ENCODE data around the gene IMPG1.

The IMPG1 gene

DNA sequence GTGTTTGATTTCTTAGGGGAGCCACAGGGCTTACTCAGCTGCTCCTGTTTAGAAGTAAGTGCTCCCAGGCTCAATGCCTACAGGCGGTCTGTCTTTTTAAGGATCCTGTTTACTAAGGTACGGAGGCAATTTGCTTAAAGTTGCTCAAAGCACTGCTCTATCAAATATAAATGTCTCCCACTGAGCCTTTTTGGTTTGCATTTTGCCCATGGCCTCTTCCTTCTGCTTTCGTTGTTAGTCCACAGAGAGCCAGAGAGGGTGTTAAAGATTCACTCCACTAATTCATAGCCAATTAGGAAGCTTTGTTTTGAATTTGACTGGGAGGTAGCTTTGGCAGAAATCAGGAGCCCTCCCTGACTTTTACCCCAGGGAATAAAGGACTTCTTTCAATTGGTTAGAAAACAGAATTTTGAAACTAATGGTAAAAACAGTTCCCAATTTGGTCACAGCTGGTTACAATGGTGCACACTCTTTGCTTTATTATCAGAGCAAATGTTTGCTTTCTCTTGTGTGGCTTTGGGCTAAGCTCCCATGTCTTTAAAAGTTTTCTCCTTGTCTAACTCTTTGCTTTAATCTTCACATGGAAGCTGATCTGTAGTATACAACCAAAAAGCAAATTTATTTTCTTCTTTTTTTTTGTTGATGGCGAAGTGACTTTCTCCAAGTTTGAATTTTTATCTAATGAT lies 126.2 kb downstream of the IMPG1 start:
- Histone ChIP-seq H3K9ac (ENCODE audit: insufficient read length, low read depth) (no peak overlapping the region), H3K4me3 (ENCODE audit: insufficient read length, low read depth) (no peak overlapping the region), H3K27me3 (ENCODE audit: insufficient read depth, insufficient read length) (peaks cover 12% of the 10 kb centered on the region), H3K36me3 (ENCODE audit: insufficient read depth, insufficient read length, low read length) (no peaks in the 10 kb centered on the region), H3K9me3 (ENCODE audit: insufficient read depth, low read length) (no peaks in the 10 kb centered on the region), H3K4me1 (ENCODE audit: insufficient read depth, insufficient read length) (no peaks in the 10 kb centered on the region)
- no peak for TF ChIP-seq YY1 (IDR thresholded peaks at IDR 0.05; ENCODE audit: insufficient read depth, insufficient read length)
- TF ChIP-seq ZNF274 (IDR thresholded peaks at IDR 0.05; ENCODE audit: low read depth, low read length) = no peak
- TF ChIP-seq SUZ12 (IDR thresholded peaks at IDR 0.05; ENCODE audit: extremely low read depth, insufficient read depth, insufficient read length) = no peak
- no peak for DNase-seq (ENCODE audit: low read depth, low spot score)

DNA sequence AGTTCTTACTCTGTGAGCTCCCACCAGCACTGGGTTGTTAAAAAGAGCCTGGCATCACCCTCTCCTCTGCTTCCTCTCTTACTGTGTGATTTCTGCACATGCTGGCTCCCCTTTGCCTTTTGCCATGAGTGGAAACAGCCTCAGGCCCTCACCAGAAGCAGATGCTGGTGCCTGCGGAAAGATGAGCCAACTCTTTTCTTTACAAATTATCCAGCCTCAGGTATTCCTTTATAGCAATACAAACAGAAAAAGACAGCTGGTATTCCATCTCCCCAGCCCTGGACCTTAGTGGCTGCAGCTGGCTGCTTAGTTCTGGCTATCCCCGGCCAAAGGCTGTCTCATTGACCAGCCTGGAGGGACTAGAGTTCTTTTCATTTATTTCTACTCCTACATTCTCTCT lies 129.1 kb downstream of the IMPG1 start:
- H3K27me3 ChIP-seq (ENCODE audit: insufficient read depth, insufficient read length) = peaks cover 12% of the 10 kb centered on the region
- H3K36me3 ChIP-seq (ENCODE audit: insufficient read depth, insufficient read length, low read length) = no peaks in the 10 kb centered on the region
- no peak overlapping the region for H3K4me3 ChIP-seq (ENCODE audit: insufficient read length, low read depth)
- no peaks in the 10 kb centered on the region for H3K9me3 ChIP-seq (ENCODE audit: insufficient read depth, low read length)
- H3K9ac ChIP-seq (ENCODE audit: insufficient read length, low read depth) = no peak overlapping the region
- H3K4me1 ChIP-seq (ENCODE audit: insufficient read depth, insufficient read length) = no peaks in the 10 kb centered on the region
- no peak for DNase-seq (ENCODE audit: low read depth, low spot score)
- no peak for TF ChIP-seq SUZ12 (IDR thresholded peaks at IDR 0.05; ENCODE audit: extremely low read depth, insufficient read depth, insufficient read length)
- TF ChIP-seq ZNF274 (IDR thresholded peaks at IDR 0.05; ENCODE audit: low read depth, low read length) = no peak
- no peak for TF ChIP-seq YY1 (IDR thresholded peaks at IDR 0.05; ENCODE audit: insufficient read depth, insufficient read length)

DNA sequence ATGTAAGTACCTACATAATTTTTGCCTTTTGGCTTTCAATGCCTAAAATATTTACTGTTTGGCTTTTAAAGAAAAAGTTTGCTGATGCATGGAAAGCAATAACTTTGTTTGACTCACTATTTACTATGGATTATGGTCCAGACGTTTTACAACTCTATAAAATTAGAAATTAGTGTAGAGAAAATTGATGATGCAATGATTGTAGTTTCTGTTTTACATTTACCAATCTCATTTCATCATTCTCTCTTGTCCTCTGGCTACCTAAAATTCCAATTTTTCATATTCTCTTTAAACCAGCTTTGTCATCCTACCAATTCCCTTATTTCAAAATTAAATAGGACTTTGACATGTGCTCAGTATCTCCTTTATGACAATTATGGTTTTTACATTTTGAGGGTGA lies 131.0 kb downstream of the IMPG1 start:
- H3K4me1 ChIP-seq (ENCODE audit: insufficient read depth, insufficient read length) = no peaks in the 10 kb centered on the region
- H3K27me3 ChIP-seq (ENCODE audit: insufficient read depth, insufficient read length) = peaks cover 21% of the 10 kb centered on the region
- no peak for TF ChIP-seq ZNF274 (IDR thresholded peaks at IDR 0.05; ENCODE audit: low read depth, low read length)
- TF ChIP-seq YY1 (IDR thresholded peaks at IDR 0.05; ENCODE audit: insufficient read depth, insufficient read length) = no peak
- no peak for TF ChIP-seq SUZ12 (IDR thresholded peaks at IDR 0.05; ENCODE audit: extremely low read depth, insufficient read depth, insufficient read length)

DNA sequence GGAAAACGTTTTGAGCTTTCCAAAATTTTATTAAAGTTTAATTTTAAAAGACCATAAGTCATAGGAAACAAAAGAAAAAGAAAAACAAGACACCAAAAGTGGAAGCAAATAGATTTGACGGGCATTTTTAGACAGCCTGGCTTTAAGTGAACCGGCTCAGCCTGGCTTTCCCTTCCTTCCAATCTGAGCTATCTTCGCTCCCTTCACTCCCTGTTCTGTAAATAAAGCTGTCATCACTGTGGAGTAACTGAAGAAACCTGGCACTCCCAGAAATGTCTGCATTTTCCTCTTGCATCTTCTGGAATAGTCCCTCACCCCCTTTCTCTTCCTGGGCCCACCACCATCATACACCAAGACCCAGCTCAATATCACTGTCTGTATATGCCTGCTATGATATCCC lies 131.9 kb downstream of the IMPG1 start:
- no peak overlapping the region for H3K4me3 ChIP-seq (ENCODE audit: insufficient read length, low read depth)
- no peaks in the 10 kb centered on the region for H3K36me3 ChIP-seq (ENCODE audit: insufficient read depth, insufficient read length, low read length)
- H3K9ac ChIP-seq (ENCODE audit: insufficient read length, low read depth) = no peak overlapping the region
- TF ChIP-seq SUZ12 (IDR thresholded peaks at IDR 0.05; ENCODE audit: extremely low read depth, insufficient read depth, insufficient read length) = no peak
- no peak for TF ChIP-seq YY1 (IDR thresholded peaks at IDR 0.05; ENCODE audit: insufficient read depth, insufficient read length)
- no peak for TF ChIP-seq ZNF274 (IDR thresholded peaks at IDR 0.05; ENCODE audit: low read depth, low read length)
- H3K9me3 ChIP-seq (ENCODE audit: insufficient read depth, low read length) = no peaks in the 10 kb centered on the region
- no peak for DNase-seq (ENCODE audit: low read depth, low spot score)
- H3K4me1 ChIP-seq (ENCODE audit: insufficient read depth, insufficient read length) = peaks cover 3% of the 10 kb centered on the region
- H3K27me3 ChIP-seq (ENCODE audit: insufficient read depth, insufficient read length) = peaks cover 29% of the 10 kb centered on the region

More for the DNA sequence above, 131.0 kb downstream of the IMPG1 start:
- no peak overlapping the region for H3K9ac ChIP-seq (ENCODE audit: insufficient read length, low read depth)
- no peak overlapping the region for H3K4me3 ChIP-seq (ENCODE audit: insufficient read length, low read depth)
- no peaks in the 10 kb centered on the region for H3K9me3 ChIP-seq (ENCODE audit: insufficient read depth, low read length)
- DNase-seq (ENCODE audit: low read depth, low spot score) = no peak
- H3K36me3 ChIP-seq (ENCODE audit: insufficient read depth, insufficient read length, low read length) = no peaks in the 10 kb centered on the region

DNA sequence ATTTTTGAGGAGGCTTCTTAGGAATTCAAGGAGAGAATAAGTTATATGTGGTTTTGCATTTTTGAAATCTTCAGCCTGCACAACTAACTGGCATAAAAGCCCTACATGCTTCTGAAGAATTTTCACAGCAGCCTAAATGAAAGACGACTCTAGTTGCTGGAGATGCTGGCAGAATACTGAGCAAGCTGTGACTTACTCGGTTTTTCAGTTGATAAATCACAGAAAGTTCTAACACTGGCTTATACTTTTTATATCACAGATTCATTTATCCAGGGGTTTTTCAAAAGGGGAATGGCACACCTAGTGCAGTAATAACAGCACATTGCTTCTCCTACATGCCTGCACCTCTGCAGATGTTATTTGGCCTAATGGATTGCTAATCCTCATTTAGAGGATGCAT lies 134.6 kb downstream of the IMPG1 start:
- Histone ChIP-seq H3K4me1 (ENCODE audit: insufficient read depth, insufficient read length) (peaks cover 3% of the 10 kb centered on the region), H3K9ac (ENCODE audit: insufficient read length, low read depth) (no peak overlapping the region), H3K9me3 (ENCODE audit: insufficient read depth, low read length) (no peaks in the 10 kb centered on the region), H3K4me3 (ENCODE audit: insufficient read length, low read depth) (no peak overlapping the region), H3K27me3 (ENCODE audit: insufficient read depth, insufficient read length) (peaks cover 26% of the 10 kb centered on the region), H3K36me3 (ENCODE audit: insufficient read depth, insufficient read length, low read length) (no peaks in the 10 kb centered on the region)
- TF ChIP-seq SUZ12 (IDR thresholded peaks at IDR 0.05; ENCODE audit: extremely low read depth, insufficient read depth, insufficient read length) (no peak), YY1 (IDR thresholded peaks at IDR 0.05; ENCODE audit: insufficient read depth, insufficient read length) (no peak), ZNF274 (IDR thresholded peaks at IDR 0.05; ENCODE audit: low read depth, low read length) (no peak)
- no peak for DNase-seq (ENCODE audit: low read depth, low spot score)

DNA sequence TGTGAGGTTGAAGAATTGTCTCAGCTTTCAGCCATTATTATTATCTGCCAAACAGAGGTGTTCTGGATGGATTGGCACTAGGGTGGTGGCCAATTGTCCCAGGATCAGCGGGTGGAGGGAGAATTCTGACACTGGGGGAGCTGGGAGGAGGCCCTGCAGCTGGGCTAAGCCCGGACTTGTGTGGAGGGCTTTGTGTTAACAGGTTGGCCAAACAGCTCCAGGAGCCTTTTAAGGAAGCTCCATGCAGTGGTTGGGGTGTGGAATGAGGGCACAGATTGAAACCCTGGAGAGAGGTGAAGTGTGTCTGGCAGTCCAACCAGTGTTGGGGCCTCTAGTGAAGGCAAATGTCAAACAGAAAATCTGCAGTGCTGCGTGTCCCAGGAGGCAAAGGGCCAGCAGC lies 135.8 kb downstream of the IMPG1 start:
- Histone ChIP-seq H3K27me3 (ENCODE audit: insufficient read depth, insufficient read length) (peaks cover 22% of the 10 kb centered on the region), H3K9ac (ENCODE audit: insufficient read length, low read depth) (no peak overlapping the region), H3K36me3 (ENCODE audit: insufficient read depth, insufficient read length, low read length) (no peaks in the 10 kb centered on the region), H3K4me1 (ENCODE audit: insufficient read depth, insufficient read length) (peaks cover 3% of the 10 kb centered on the region), H3K9me3 (ENCODE audit: insufficient read depth, low read length) (no peaks in the 10 kb centered on the region), H3K4me3 (ENCODE audit: insufficient read length, low read depth) (no peak overlapping the region)
- no peak for DNase-seq (ENCODE audit: low read depth, low spot score)
- no peak for TF ChIP-seq SUZ12 (IDR thresholded peaks at IDR 0.05; ENCODE audit: extremely low read depth, insufficient read depth, insufficient read length)

DNA sequence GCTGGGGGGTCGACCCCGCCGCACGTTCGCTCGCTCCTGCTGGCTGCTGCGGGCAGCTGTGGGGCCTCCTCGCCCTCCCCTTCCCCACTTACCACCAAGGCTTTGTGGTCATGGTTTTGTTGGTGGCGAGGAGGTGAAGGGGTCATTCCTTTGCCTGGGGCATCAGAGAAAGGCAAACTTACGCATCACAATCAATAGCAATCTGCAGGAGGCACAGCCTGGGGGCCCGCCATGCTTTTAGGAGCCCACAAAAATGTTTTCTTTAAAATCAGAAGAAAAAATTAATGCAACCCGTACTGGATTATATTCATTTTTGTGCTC lies 137.0 kb downstream of the IMPG1 start:
- Histone ChIP-seq H3K36me3 (ENCODE audit: insufficient read depth, insufficient read length, low read length) (no peaks in the 10 kb centered on the region), H3K9me3 (ENCODE audit: insufficient read depth, low read length) (no peaks in the 10 kb centered on the region), H3K4me3 (ENCODE audit: insufficient read length, low read depth) (peak overlapping the region; percentile 28), H3K27me3 (ENCODE audit: insufficient read depth, insufficient read length) (peaks cover 22% of the 10 kb centered on the region), H3K9ac (ENCODE audit: insufficient read length, low read depth) (no peak overlapping the region), H3K4me1 (ENCODE audit: insufficient read depth, insufficient read length) (peaks cover 3% of the 10 kb centered on the region)
- DNase-seq (ENCODE audit: low read depth, low spot score) = no peak
- TF ChIP-seq SUZ12 (IDR thresholded peaks at IDR 0.05; ENCODE audit: extremely low read depth, insufficient read depth, insufficient read length) (no peak), ZNF274 (IDR thresholded peaks at IDR 0.05; ENCODE audit: low read depth, low read length) (no peak), YY1 (IDR thresholded peaks at IDR 0.05; ENCODE audit: insufficient read depth, insufficient read length) (no peak)
